ENCODE data around the gene RAPGEF3.

The RAPGEF3 gene

GRCh38 chr12:47722941-47723631 lies 35.6 kb downstream of the RAPGEF3 start:
- no peak for DNase-seq (ENCODE audit: low read depth in 2 of 2)

- no peak for DNase-seq (ENCODE audit: low read depth in 2 of 2)
Measured at GRCh38 chr12:47722136-47722834, 36.4 kb downstream of the RAPGEF3 start.

DNA sequence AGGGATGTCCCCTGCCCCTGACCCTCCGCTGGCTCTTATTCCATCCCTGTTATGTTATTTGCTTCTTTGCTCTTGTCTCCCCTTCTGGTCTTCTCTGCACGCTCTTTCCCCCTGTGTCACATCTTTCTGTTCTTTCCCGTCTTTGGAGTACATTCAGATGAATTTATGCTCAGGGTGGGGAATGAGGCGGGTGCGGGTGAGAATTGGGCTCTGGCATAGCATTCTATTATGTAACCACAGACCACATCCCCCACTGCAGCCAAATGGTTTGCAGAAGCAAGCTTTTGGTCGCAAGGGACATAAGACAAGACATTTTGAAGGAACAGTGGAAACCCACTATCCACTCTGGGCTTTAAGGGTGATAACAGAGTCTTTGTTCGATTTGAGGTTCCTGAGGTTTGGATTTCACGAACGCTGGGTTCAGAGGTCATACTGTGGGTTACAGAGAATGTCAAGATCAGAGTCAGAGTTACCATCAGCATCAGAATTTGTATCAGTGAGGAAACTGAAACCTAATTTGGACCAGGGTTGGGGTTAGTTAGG lies 37.2 kb downstream of the RAPGEF3 start:
- DNase-seq (ENCODE audit: low read depth in 2 of 2) = no peak

DNA sequence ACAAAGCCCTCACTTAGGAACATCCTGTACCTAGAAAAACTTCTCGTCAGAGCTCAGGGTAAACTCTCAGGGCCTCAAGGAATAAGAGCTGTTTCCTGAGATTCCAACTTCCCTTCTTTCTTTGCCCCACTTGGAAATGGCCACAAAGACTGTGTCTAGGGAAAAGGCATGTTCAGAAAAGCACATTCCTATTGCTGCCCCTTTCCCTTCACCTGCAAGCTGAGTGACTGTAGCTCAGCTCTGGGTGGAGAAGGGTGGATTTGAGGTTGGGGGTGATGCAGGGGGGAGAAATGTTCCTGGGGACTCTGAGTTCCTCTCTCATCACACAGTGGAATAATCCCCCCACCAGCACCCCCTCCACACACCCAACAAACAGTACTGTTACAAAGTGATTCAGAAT lies 40.1 kb downstream of the RAPGEF3 start:
- no peak for DNase-seq (ENCODE audit: low read depth in 2 of 2)

DNA sequence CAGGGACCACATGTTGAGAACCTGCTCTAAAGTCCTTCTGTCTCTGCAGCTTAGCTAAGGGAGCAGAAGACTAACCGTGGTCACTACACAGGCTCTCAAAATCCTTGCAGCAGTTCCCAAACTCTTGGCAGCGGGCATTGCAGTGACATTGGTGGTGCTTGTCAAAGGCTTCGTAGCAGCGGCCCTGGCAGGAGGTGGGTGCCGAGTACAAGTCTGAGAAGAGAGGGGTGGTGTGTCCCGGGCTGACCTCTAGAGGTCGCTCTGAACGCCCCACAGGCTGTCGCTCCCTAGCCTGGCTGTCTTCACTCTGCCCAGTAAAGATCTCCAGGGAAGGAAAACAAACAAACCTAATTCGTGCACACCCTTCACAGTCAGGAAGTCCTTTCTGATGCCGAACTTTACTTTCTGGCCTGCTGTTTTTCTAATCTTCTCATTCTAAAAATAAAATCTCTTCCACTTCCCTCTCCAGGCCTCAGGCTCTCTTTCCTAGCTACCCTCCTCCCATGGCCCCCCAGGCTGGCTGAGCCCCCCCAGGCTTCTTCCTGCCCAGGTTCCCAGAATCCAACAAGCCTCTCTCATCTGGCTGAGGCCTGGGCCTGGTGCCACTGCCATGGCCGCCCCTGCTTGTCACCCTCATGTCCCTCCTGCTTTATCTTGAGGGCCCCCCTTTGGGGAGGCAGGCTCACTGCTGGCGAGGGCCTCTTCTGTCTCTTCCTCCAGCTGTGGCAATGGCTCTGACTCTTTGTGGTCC lies 41.1 kb downstream of the RAPGEF3 start:
- peak; percentile 56 to 59 for DNase-seq (ENCODE audit: low read depth in 2 of 2)

DNA sequence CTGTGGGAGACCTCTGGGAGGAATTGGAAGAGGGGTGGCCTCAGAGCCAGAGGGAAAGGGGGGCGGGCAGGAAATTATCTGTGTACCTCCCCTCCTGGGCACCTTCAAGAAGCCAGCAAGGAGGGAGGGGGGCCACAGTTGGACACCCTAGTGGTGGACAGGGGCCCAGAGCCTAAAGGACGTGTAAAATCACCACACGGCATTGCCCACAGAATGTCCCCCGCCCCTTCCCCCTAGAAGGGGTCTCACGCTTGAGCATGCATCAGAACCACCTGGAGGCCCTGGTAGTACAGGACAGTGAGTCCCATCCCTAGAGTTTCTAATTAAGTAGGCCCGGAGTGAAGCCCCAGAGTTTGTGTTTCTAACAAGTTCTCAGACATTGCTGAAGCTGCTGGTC lies 41.6 kb downstream of the RAPGEF3 start:
- no peak for DNase-seq (ENCODE audit: low read depth in 2 of 2)

- DNase-seq (ENCODE audit: low read depth in 2 of 2) = no peak
Measured at GRCh38 chr12:47715877-47716548, 42.7 kb downstream of the RAPGEF3 start.

GRCh38 chr12:47715393-47715876 lies 43.2 kb downstream of the RAPGEF3 start:
- peak in 1 of 2 experiments; percentile 32 for DNase-seq (ENCODE audit: low read depth in 2 of 2)

DNA sequence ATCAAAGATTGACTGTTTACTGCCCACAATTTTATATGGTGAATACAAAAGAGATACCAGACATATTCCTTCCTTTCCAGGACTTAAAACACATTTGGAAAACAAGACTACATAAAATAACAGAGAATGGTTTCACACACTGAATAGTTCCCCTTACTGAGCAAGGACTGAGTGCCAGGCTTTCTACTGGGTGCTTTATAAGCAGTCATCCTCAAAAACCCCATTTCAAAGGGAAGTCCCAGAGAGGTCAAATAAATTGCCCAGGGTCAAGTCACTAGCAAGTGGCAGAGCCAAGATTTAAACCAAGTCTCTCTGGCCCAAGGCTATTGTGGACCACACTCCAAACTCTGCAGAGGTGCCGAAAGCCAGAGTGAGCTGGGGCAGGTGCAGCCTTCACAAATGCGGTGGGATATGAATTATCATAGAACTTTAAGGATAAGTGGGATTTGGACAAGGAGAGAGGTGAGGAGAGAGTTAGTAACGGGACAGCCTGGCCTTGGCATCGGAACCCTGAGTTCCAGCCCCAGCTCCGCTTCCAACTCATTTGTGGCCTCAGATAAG lies 43.8 kb downstream of the RAPGEF3 start:
- no peak for DNase-seq (ENCODE audit: low read depth in 2 of 2)

DNA sequence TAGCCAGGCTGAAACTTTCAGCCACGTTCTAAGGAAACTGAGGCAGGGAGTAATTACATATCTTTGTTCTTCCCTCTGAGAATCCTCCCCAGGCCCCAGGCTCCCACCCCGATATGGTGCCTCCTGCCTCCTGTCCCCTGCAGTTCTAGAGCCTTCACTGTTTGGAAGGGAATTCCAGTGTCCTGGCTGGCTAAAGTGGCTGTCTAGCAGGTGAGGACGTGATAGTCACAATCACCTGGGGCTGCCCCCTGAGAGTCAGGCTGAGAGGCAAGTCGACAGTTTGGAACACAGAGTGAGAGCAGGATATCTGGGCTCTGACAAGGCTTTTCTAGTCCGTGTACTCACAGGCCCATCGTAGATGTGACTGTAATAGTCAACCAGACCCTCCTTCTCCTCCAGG lies 46.5 kb downstream of the RAPGEF3 start:
- DNase-seq (ENCODE audit: low read depth in 2 of 2) = no peak

DNA sequence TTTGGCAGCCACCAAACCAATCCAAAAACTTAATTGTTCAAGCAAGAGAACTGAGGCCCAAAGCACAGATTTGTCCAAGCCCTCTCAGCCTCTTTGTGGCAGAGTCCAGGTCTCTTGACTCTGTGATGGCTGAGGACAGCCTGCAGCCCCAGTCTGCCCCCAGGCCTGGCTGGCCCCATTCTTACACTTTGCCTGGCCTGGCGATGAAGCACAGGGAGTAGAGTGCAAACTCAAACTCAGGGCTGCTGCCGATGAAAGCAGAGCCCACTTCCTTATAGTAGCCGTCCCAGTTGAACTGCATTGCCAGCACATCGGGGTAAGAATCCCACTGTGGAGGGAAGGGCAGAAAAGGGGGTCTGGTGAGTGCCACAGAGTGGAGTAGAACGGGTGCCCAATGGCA lies 47.2 kb downstream of the RAPGEF3 start:
- no peak for DNase-seq (ENCODE audit: low read depth in 2 of 2)

DNA sequence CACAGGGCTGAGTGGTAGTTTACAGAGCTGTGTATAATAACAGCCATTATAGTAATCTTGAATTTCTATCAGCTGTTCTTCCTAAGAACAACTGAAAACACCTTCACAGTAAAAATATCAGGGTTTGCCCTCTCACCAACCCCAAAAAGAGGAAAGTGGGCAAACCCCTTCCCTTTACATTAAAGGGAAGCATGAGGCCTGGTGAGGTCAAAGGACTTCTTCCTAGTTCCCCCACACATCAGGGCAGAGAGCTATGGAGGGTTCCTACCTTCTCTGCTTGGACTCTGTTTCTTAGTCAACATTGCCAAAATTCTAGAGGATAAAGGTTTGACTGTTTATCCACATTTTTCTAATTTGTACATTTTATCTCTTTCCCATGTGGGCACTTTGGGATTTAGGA lies 48.4 kb downstream of the RAPGEF3 start:
- DNase-seq (ENCODE audit: low read depth in 2 of 2) = no peak

DNA sequence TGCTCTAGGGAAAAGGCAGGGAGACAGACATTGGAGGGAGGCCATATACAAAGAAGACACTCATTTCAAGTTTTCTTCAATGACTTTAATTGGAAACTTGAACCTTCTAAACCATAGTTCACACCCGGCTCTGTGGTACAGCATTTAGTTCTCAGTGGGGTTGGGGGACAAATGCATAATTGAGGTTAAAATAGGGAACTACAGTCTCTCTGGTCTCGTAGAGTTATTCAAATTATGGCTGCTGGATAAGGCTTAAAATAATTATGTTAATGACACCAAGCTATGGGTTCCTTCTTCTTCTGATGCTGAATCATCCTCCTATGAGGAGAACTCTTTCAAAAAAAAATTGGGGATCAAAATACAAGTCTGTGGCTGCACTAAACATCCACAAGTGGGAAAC lies 49.0 kb downstream of the RAPGEF3 start:
- no peak for DNase-seq (ENCODE audit: low read depth in 2 of 2)

GRCh38 chr12:47709237-47709636 lies 49.4 kb downstream of the RAPGEF3 start:
- no peak for DNase-seq (ENCODE audit: low read depth in 2 of 2)

DNA sequence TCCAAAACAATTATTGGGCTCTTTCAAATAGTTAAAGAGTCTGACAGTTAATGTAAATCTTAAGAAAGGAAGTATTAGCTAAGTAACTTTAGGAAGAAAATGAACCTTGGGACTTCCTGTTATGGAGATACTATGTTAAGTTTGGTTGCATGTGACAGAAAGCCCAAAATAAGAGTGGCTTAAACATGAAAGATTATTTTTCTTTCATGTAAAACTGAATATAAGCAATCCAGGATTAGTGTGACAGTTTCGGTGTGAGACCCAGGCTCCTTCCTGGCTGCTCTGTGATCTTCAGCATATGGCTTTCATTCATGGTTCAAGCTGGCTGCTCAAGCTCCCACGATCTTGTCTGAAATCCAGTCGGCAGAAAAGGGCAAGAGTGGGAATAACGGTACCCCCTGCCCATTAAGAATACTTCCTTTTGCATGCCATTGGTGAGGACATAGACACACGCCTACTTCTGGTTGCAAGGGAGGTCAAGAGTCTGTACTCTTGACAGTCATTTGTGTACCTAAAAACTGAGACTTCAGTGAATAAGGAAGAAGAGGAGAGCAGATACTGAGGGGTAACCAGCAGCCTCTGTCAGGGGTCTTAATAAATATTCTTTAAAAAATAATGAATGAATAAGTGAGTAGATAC lies 50.7 kb downstream of the RAPGEF3 start:
- no peak for DNase-seq (ENCODE audit: low read depth in 2 of 2)

- DNase-seq (ENCODE audit: low read depth in 2 of 2) = no peak
Measured at GRCh38 chr12:47707355-47707754, 51.3 kb downstream of the RAPGEF3 start.

- DNase-seq (ENCODE audit: low read depth in 2 of 2) = peak; percentile 72 to 76
Measured at GRCh38 chr12:47705566-47706425, 52.9 kb downstream of the RAPGEF3 start, which contains the start of gene RPAP3. TSS of gene RPAP3 (minus strand) at chr12:47706030. CDS start at chr12:47702840, 3,190 bp downstream.

DNA sequence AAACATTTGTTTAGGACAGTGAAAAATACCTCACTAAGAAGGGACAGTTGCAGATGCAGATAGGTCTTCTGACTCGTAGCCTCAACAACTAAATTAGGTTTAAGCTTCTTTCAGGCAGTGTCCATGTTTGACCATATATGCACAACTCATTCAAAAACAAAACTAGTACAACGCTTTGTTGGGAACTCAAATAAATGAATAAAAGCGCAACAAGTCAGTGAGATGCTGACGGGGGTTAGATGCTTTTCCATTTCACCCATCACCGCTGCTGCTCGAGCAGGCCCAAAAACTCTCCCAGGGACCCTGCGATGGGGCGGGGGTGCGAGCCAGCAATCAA lies 53.5 kb downstream of the RAPGEF3 start:
- DNase-seq (ENCODE audit: low read depth in 2 of 2) = no peak

DNA sequence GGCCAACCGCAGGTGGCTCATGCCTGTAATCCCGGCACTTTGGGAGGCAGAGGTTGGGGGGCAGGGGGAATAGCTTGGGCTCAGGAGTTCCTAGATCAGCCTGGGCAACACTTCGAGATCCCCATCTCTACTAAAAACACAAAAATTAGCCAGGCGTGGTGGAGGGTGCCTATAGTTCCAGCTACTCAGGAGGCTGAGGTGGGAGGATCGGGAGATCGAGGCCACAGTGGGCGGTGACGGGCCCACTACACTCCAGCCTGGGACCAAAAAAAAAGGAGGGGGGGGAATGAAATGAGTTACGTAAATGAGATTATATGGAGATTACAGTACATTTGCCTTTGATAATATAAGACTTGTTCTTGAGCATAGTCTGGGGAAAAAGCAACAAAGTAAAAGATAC lies 54.0 kb downstream of the RAPGEF3 start:
- no peak for DNase-seq (ENCODE audit: low read depth in 2 of 2)

GRCh38 chr12:47700263-47700662 lies 58.4 kb downstream of the RAPGEF3 start:
- DNase-seq (ENCODE audit: low read depth in 2 of 2) = no peak
